GM19099 (cell line): ENCODE data around the gene GRAP.
"Not testable (repeated sequence)": the region's sequence is repeated elsewhere in the genome, so short reads cannot be mapped to it uniquely, and the experiment has no call there.

Experiments used
- POLR2A ChIP-seq: IDR thresholded peaks from 3 replicates; pipeline ENCODE4 v1.6.1; 2011; ENCODE audit warnings: low read depth; ENCODE audit not compliant: insufficient read length; ENCODE audit errors: extremely low read depth

The GRAP gene

GRCh38 chr17:19046782-19047375 lies at the start of gene GRAP:
TSS of gene GRAP (minus strand) at chr17:19046957. CDS start at chr17:19046926, 31 bp downstream.
- TF ChIP-seq POLR2A = not testable (repeated sequence)

- peak; percentile 44 for TF ChIP-seq POLR2A
Observed at GRCh38 chr17:19063326-19063956, 16.7 kb upstream of the GRAP start.

GRCh38 chr17:19024101-19025078 lies 22.4 kb downstream of the GRAP start:
- no peak for TF ChIP-seq POLR2A

GRCh38 chr17:19023209-19023999 lies 23.4 kb downstream of the GRAP start:
- no peak for TF ChIP-seq POLR2A

- no peak for TF ChIP-seq POLR2A
Observed at GRCh38 chr17:19022747-19023146, 24.0 kb downstream of the GRAP start.

DNA sequence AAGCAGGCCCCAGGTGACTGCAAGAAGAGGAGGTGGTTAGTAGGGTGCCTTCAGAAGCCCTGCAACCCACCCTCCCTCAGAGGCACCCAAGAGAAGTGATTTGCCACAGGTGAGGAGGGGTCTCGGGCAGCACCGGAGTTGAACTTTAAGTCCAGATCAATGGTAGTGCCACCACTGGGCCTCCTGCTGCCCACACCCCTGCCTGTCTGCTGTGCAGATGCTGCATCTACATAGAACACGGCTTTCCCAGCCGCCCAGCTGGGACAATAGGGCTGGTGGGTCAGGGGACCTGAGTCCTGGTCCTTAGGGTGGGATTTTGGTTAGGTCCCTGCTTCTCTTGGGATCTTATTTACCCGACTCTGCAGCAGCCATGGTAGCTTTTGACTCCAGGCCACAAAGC lies 24.6 kb downstream of the GRAP start:
- no peak for TF ChIP-seq POLR2A

DNA sequence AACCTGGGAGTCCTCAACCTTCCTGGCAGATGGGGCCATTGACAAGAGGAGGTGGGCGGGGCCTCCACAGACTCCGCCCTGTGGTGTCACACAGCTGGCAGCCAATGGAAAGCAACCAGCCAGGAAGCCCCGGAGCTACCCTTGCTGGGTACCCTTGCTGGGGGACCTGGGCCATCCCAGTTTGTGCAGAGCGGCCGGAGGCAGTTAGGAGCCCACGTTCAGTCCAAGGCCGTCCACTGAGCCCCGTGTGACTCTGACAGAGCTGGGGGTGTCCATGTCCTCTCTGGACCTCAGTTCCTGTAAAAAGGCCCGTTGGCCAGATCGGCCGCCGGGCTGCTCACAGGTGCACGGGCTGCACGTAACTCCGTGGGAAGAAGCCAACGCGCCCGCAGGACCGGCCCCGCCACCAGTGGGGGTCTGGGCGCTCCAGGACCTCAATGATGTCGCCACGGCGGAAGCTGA lies 25.1 kb downstream of the GRAP start:
- no peak for TF ChIP-seq POLR2A

DNA sequence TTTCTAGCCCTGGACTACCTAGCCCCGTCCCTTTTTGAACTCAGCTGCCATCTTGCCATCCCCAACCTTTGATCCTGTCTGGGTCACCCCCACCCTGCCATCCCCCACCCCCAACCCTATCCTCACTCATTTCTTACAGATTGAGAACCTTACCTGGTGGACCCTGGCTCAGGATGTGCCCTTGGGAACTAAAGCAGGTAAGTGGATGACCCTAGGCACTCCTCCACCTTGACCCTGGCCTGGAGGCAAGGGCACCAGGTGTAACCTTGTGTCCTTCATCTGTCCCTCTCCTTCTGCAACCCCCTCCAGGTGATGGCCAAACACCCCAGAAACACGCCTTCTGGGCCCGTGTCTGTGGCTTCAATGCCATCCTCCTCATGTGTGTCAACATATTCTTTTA lies 26.7 kb downstream of the GRAP start:
- no peak for TF ChIP-seq POLR2A

DNA sequence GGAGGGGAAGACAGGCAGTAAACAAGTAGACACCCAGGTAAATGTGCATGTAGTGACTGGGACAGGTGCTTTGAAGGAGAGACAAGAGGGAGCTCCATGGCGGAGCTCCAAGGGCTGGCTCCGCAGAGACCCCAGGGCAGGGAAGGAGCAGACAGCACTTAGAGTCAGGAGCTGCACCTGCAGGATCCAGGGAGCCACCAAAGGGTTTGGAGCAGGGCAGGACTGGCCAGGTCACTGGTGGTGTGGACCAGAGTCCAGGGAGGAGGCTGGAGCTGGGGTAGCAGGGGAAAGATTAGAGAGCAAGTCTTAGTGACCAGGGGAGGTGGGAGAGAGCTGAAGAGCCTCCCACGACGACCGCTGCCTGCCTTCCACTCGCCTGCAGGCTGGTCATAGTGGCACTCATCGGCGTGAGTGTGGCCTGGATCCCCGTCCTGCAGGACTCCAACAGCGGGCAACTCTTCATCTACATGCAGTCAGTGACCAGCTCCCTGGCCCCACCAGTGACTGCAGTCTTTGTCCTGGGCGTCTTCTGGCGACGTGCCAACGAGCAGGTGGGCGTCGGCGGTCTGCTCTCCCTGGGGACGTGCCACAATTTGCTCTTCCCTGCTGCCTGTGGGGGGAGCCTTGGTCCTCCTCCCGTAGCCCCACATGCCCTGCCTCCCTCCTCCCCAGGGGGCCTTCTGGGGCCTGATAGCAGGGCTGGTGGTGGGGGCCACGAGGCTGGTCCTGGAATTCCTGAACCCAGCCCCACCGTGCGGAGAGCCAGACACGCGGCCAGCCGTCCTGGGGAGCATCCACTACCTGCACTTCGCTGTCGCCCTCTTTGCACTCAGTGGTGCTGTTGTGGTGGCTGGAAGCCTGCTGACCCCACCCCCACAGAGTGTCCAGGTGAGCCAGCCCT lies 27.5 kb downstream of the GRAP start:
- TF ChIP-seq POLR2A = peak; percentile 32

DNA sequence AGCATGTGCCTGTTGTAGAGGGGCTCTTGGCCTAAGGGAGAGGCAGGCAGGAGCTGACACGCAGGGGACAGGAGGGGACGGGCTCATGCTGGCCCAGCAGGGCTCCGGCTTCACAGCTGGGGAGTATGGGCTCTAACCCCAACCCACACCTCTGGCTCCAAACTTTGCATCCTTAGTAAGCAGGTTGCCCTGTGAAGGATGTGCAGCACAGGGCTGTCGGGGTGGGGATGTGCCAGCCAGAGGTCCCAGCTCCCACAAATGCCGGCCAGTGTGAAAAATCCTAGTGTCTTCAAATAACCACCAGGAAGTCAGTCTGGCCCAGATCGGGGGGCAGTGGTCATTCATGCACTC lies 28.2 kb downstream of the GRAP start:
- TF ChIP-seq POLR2A = no peak

- TF ChIP-seq POLR2A = no peak
Observed at GRCh38 chr17:19017804-19018599, 28.8 kb downstream of the GRAP start.

DNA sequence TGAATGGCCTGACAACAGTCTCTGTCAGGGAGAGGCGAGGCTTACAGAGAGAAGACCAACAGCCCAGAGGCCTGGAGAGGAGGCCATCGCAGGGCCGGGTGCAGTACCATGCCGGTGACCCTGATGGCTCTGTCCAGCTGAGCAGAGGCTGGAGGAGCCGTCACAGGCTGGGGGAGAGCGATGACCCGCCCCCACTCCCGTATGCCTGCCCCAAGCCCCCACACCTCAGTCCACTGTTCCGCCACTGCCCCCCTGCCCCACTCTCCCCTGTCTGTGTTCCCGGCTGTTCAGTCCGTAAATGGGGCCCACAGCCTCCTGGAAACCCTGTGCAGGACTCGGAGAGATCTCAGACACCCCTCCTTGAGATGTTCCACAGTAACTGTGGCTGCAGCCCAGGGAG lies 29.4 kb downstream of the GRAP start:
- no peak for TF ChIP-seq POLR2A

- no peak for TF ChIP-seq POLR2A
Observed at GRCh38 chr17:19016881-19017280, 29.9 kb downstream of the GRAP start.

DNA sequence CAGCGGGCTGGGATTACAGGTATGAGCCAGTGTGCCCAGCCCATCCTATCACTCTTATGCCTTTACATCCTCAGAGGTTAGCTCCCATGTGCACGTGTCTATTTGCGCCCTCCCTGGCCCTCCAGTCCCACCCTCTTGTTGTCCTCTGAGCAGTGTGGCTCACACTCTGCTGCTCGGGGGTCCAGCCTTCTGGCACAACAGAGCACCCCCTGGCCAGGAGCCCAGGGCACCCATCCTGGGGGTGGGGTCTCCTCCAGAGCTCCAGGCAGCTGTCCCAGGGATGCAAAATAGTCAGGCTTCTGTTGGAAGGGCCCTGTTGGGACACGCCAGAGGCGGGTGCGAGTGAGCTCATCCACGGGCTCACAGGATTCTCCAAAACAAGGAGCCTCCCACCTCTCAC lies 30.5 kb downstream of the GRAP start:
- no peak for TF ChIP-seq POLR2A

DNA sequence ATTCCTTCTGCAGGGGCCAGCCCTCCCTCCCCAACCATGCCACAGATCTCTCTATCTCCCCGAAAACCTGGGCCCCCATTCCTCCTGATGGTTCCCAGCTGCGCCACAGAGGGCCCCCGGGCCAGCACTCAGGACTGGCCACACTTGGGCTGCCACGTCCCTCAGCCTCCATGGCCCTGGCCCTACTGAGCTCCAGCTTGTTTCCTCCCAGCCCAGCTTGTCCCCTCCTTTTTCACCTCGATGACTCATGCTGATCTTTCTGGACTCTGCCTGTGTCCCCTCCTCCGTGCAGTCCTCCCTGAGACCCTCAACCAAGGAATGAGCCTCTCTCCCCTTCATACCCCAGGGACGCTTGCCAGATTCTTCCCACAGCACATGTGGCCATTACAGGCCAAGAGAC lies 31.3 kb downstream of the GRAP start:
- TF ChIP-seq POLR2A = no peak
